Fibroblast of lung (primary cell): ENCODE data around the gene RIN3.

Experiments
- CTCF ChIP-seq, 2 donors: IDR thresholded peaks in 1 of 2; conservative IDR thresholded peaks in 1 of 2; 1 replicate in 1 of 2; 2 replicates in 1 of 2; pipeline ENCODE4 v1.5.1; 2011 to 2012; ENCODE audit warnings: low read length in 2 of 2, control low read depth in 1 of 2, inconsistent platforms in 1 of 2, low read depth in 1 of 2, mild to moderate bottlenecking in 1 of 2
- EZH2 ChIP-seq: IDR thresholded peaks from 2 replicates; pipeline ENCODE4 v1.5.1; 2012; ENCODE audit warnings: low read length, control low read depth, mild to moderate bottlenecking; ENCODE audit errors: missing control alignments

GRCh38 chr14:92656306-92657081 lies 142.9 kb downstream of the RIN3 start:
- TF ChIP-seq CTCF (conservative IDR thresholded peaks at IDR 0.05 in 1 of 2, IDR thresholded peaks at IDR 0.05 in 1 of 2; ENCODE audit: low read depth in 1 of 2, low read length in 2 of 2), result peak in 1 of 2 donors; percentile 13
- no peak for TF ChIP-seq EZH2
